HUES6 (cell line): Measurements from ENCODE around the gene RAB8A.
"Not testable (repeated sequence)": the region's sequence is repeated elsewhere in the genome, so short reads cannot be mapped to it uniquely, and the experiment has no call there.

Experiments used
- H3K27ac ChIP-seq: 2 replicates; pipeline ENCODE4 v1.7.0; 2013; ENCODE audit warnings: low read depth, mild to moderate bottlenecking, low read length, inconsistent platforms
- H3K27me3 ChIP-seq: 2 replicates; pipeline ENCODE4 v1.6.1; 2013; ENCODE audit warnings: low read length; ENCODE audit not compliant: control insufficient read depth, insufficient read depth
- H3K36me3 ChIP-seq: 2 replicates; pipeline ENCODE4 v1.6.1; 2013; ENCODE audit warnings: low read length; ENCODE audit not compliant: control insufficient read depth, insufficient read depth
- H3K4me1 ChIP-seq: 2 replicates; pipeline ENCODE4 v1.6.1; 2013; ENCODE audit warnings: low read length; ENCODE audit not compliant: control insufficient read depth, insufficient read depth
- H3K4me3 ChIP-seq: 2 replicates; pipeline ENCODE4 v1.5.1; 2013; ENCODE audit warnings: low read depth, low read length
- H3K9ac ChIP-seq: one replicate; pipeline ENCODE4 v1.6.1; 2013; ENCODE audit warnings: mild to moderate bottlenecking, low read length
- H3K9me3 ChIP-seq: 2 replicates; pipeline ENCODE4 v1.6.1; 2013; ENCODE audit warnings: low read depth, low read length; ENCODE audit not compliant: control insufficient read depth, insufficient read depth

Gene RAB8A

GRCh38 chr19:16098821-16099220 is 12.9 kb upstream of the RAB8A start:
- H3K36me3 ChIP-seq, result peaks cover 98% of the 10 kb centered on the region
- H3K9ac ChIP-seq, result no peak overlapping the region
- no peaks in the 10 kb centered on the region for H3K4me1 ChIP-seq
- H3K27me3 ChIP-seq, result no peaks in the 10 kb centered on the region
- no peak overlapping the region for H3K27ac ChIP-seq
- H3K4me3 ChIP-seq, result no peak overlapping the region
- H3K9me3 ChIP-seq, result no peaks in the 10 kb centered on the region

GRCh38 chr19:16099314-16099965 is 12.2 kb upstream of the RAB8A start:
- not testable (repeated sequence) for H3K4me3 ChIP-seq, H3K9ac ChIP-seq, H3K9me3 ChIP-seq, H3K27me3 ChIP-seq, H3K4me1 ChIP-seq, H3K27ac ChIP-seq
- H3K36me3 ChIP-seq, result peaks cover 92% of the 10 kb centered on the region

- no peak overlapping the region for H3K9ac ChIP-seq
- H3K27me3 ChIP-seq, result no peaks in the 10 kb centered on the region
- H3K4me3 ChIP-seq, result no peak overlapping the region
- H3K9me3 ChIP-seq, result no peaks in the 10 kb centered on the region
- no peaks in the 10 kb centered on the region for H3K4me1 ChIP-seq
- H3K36me3 ChIP-seq, result peaks cover 81% of the 10 kb centered on the region
- no peak overlapping the region for H3K27ac ChIP-seq
Observed at GRCh38 chr19:16100524-16100923, 11.2 kb upstream of the RAB8A start.

- no peak overlapping the region for H3K4me3 ChIP-seq
- peaks cover 9% of the 10 kb centered on the region; the same call in 1 of the 2 replicates for H3K4me1 ChIP-seq
- H3K36me3 ChIP-seq, result peaks cover 41% of the 10 kb centered on the region
- H3K9ac ChIP-seq, result no peak overlapping the region
- no peaks in the 10 kb centered on the region for H3K27me3 ChIP-seq
- H3K9me3 ChIP-seq, result no peaks in the 10 kb centered on the region
- H3K27ac ChIP-seq, result no peak overlapping the region
Observed at GRCh38 chr19:16104722-16105121, 7.0 kb upstream of the RAB8A start.

GRCh38 chr19:16106121-16106520 is 5.6 kb upstream of the RAB8A start:
- Histone ChIP-seq H3K9me3 (no peaks in the 10 kb centered on the region), H3K4me3 (no peak overlapping the region), H3K4me1 (peaks cover 9% of the 10 kb centered on the region; the same call in 1 of the 2 replicates), H3K9ac (no peak overlapping the region), H3K36me3 (peaks cover 27% of the 10 kb centered on the region), H3K27me3 (no peaks in the 10 kb centered on the region), H3K27ac (no peak overlapping the region)

GRCh38 chr19:16111909-16112752 is 442 bp downstream of the RAB8A start:
- H3K36me3 ChIP-seq, result peaks cover 24% of the 10 kb centered on the region
- peaks cover 10% of the 10 kb centered on the region for H3K4me1 ChIP-seq
- peak overlapping the region; percentile 88; the same call in 1 of the 2 replicates for H3K27ac ChIP-seq
- no peaks in the 10 kb centered on the region for H3K27me3 ChIP-seq
- H3K9ac ChIP-seq, result peak overlapping the region; percentile 79
- H3K9me3 ChIP-seq, result no peaks in the 10 kb centered on the region
- peak overlapping the region; percentile 77 for H3K4me3 ChIP-seq

GRCh38 chr19:16112778-16113177 is 1.1 kb downstream of the RAB8A start:
- Histone ChIP-seq H3K4me1 (peaks cover 8% of the 10 kb centered on the region), H3K4me3 (peak overlapping the region; percentile 77), H3K27ac (no peak overlapping the region), H3K27me3 (no peaks in the 10 kb centered on the region), H3K9ac (peak overlapping the region; percentile 79), H3K9me3 (no peaks in the 10 kb centered on the region), H3K36me3 (peaks cover 27% of the 10 kb centered on the region)

- no peak overlapping the region for H3K4me3 ChIP-seq
- peaks cover 35% of the 10 kb centered on the region for H3K36me3 ChIP-seq
- H3K27ac ChIP-seq, result no peak overlapping the region
Observed at GRCh38 chr19:16113727-16114126, 2.0 kb downstream of the RAB8A start.

GRCh38 chr19:16115301-16116039 is 3.8 kb downstream of the RAB8A start:
- Histone ChIP-seq H3K4me3 (no peak overlapping the region), H3K9ac (peak overlapping the region; percentile 19), H3K27me3 (no peaks in the 10 kb centered on the region), H3K9me3 (no peaks in the 10 kb centered on the region), H3K4me1 (peaks cover 8% of the 10 kb centered on the region), H3K36me3 (peaks cover 51% of the 10 kb centered on the region), H3K27ac (no peak overlapping the region)

More at GRCh38 chr19:16113727-16114126, 2.0 kb downstream of the RAB8A start:
- H3K9me3 ChIP-seq, result no peaks in the 10 kb centered on the region
- H3K27me3 ChIP-seq, result no peaks in the 10 kb centered on the region
- H3K4me1 ChIP-seq, result peaks cover 8% of the 10 kb centered on the region
- H3K9ac ChIP-seq, result no peak overlapping the region

GRCh38 chr19:16116067-16116466 is 4.4 kb downstream of the RAB8A start:
- Histone ChIP-seq H3K27ac (no peak overlapping the region), H3K4me1 (peaks cover 8% of the 10 kb centered on the region), H3K4me3 (no peak overlapping the region), H3K36me3 (peaks cover 55% of the 10 kb centered on the region), H3K9ac (no peak overlapping the region), H3K9me3 (no peaks in the 10 kb centered on the region), H3K27me3 (no peaks in the 10 kb centered on the region)
